ENCODE results near the gene FBXO42. TPM values are rescaled to one million over a fixed set of nuclear protein-coding genes. Genes with fewer than 3 reads are reported as not detected.

Gene FBXO42
- total RNA-seq, 1 donor from 2014 or later, result 25.6 TPM

- Histone ChIP-seq H3K36me3 (ENCODE audit: insufficient read depth, low read length) (peaks cover 22% of the 10 kb centered on the region), H2AFZ (ENCODE audit: low read depth, low read length) (no peak overlapping the region), H3K27me3 (ENCODE audit: insufficient read depth, low read length) (no peaks in the 10 kb centered on the region), H3K4me2 (ENCODE audit: low read length) (no peak overlapping the region), H4K20me1 (ENCODE audit: insufficient read depth, low read length) (peaks cover 21% of the 10 kb centered on the region), H3K27ac (ENCODE audit: low read depth, low read length) (no peak overlapping the region), H3K4me1 (ENCODE audit: insufficient read depth, low read length) (peaks cover 24% of the 10 kb centered on the region), H3K4me3 (ENCODE audit: insufficient read depth, low read depth, low read length) (no peak overlapping the region), H3K9me3 (ENCODE audit: insufficient read depth, low read depth, low read length) (no peaks in the 10 kb centered on the region), H3K79me2 (ENCODE audit: insufficient read depth, low read length) (no peaks in the 10 kb centered on the region), H3K9ac (ENCODE audit: low read length) (no peak overlapping the region)
- DNase-seq (ENCODE audit: low read depth) (peak; percentile 43), FAIRE-seq (no peak)
- Mint-ChIP-seq H3K36me3 (ENCODE audit: low read depth, unreplicated experiment) (peaks cover 30% of the 10 kb centered on the region), H3K27ac (ENCODE audit: unreplicated experiment) (no peak overlapping the region), H3K4me3 (ENCODE audit: unreplicated experiment) (no peak overlapping the region), H3K27me3 (ENCODE audit: low read depth, unreplicated experiment) (no peaks in the 10 kb centered on the region), H3K4me1 (ENCODE audit: low read depth, unreplicated experiment) (peaks cover 31% of the 10 kb centered on the region), H3K9me3 (ENCODE audit: unreplicated experiment) (no peaks in the 10 kb centered on the region)
- no peak for TF ChIP-seq EZH2 (IDR thresholded peaks at IDR 0.05; ENCODE audit: insufficient read depth, low read length)
- no peak for TF ChIP-seq CTCF (IDR thresholded peaks at IDR 0.05; ENCODE audit: insufficient read depth, low read depth, low read length)
Observed at GRCh38 chr1:16249596-16250241, 102.6 kb downstream of the FBXO42 start.

GRCh38 chr1:16248603-16249516 lies 103.4 kb downstream of the FBXO42 start:
- Histone ChIP-seq H3K9ac (ENCODE audit: low read length) (no peak overlapping the region), H3K4me1 (ENCODE audit: insufficient read depth, low read length) (peaks cover 20% of the 10 kb centered on the region), H3K4me2 (ENCODE audit: low read length) (peak overlapping the region; percentile 32), H3K4me3 (ENCODE audit: insufficient read depth, low read depth, low read length) (no peak overlapping the region), H3K27ac (ENCODE audit: low read depth, low read length) (no peak overlapping the region), H4K20me1 (ENCODE audit: insufficient read depth, low read length) (peaks cover 19% of the 10 kb centered on the region), H3K36me3 (ENCODE audit: insufficient read depth, low read length) (peaks cover 22% of the 10 kb centered on the region), H3K9me3 (ENCODE audit: insufficient read depth, low read depth, low read length) (no peaks in the 10 kb centered on the region), H3K79me2 (ENCODE audit: insufficient read depth, low read length) (no peaks in the 10 kb centered on the region), H2AFZ (ENCODE audit: low read depth, low read length) (no peak overlapping the region), H3K27me3 (ENCODE audit: insufficient read depth, low read length) (no peaks in the 10 kb centered on the region)
- FAIRE-seq, result peak; percentile 5
- peaks cover 26% of the 10 kb centered on the region for H3K36me3 Mint-ChIP-seq (ENCODE audit: low read depth, unreplicated experiment)
- peaks cover 25% of the 10 kb centered on the region for H3K4me1 Mint-ChIP-seq (ENCODE audit: low read depth, unreplicated experiment)
- H3K4me3 Mint-ChIP-seq (ENCODE audit: unreplicated experiment), result no peak overlapping the region
- peak; percentile 81 for DNase-seq (ENCODE audit: low read depth)
- H3K9me3 Mint-ChIP-seq (ENCODE audit: unreplicated experiment), result no peaks in the 10 kb centered on the region
- TF ChIP-seq EZH2 (IDR thresholded peaks at IDR 0.05; ENCODE audit: insufficient read depth, low read length), result no peak
- TF ChIP-seq CTCF (IDR thresholded peaks at IDR 0.05; ENCODE audit: insufficient read depth, low read depth, low read length), result no peak
- no peaks in the 10 kb centered on the region for H3K27me3 Mint-ChIP-seq (ENCODE audit: low read depth, unreplicated experiment)
- peak overlapping the region; percentile 79 for H3K27ac Mint-ChIP-seq (ENCODE audit: unreplicated experiment)

Data from astrocyte (in vitro differentiated cells and primary cell).